PC-3 (cell line): ENCODE results near the gene TMEM178A. TPM values are rescaled to one million over a fixed set of nuclear protein-coding genes. Genes with fewer than 3 reads are reported as not detected.

Experiments used
- ATAC-seq: fragments of 200-7000 bp; cut with Tn5 transposase; 2 replicates; pipeline ENCODE4 v1.9.1; 2020; ENCODE audit warnings: mild to moderate bottlenecking, moderate library complexity
- BruUV-seq: library from RNA; stranded (reverse); fragments of 400-500 nt; replicated peaks from 2 replicates; lab custom pipeline; 2021; lab: Mats Ljungman, UMichigan
- CTCF ChIA-PET: fragments of 300-600 bp; sonication (Branson Sonifier 250); formaldehyde crosslinking; loops from one replicate; lab custom pipeline; 2022; ENCODE audit warnings: antibody characterized with exemption; lab: Charles Lee
- POLR2A ChIA-PET: fragments of 300-600 bp; sonication (Branson Sonifier 250); formaldehyde crosslinking; loops from one replicate; lab custom pipeline; 2022; ENCODE audit warnings: antibody characterized with exemption; ENCODE audit not compliant: unreplicated experiment; lab: Charles Lee
- DNase-seq: peaks from one replicate; pipeline ENCODE4 v3.0.0-alpha.2; 2015
- H2AFZ ChIP-seq: fragments of 300-600 bp; sonication (generic); 2 replicates; pipeline ENCODE4 v1.6.0; 2016; ENCODE audit warnings: antibody characterized with exemption, low read length
- H3F3A ChIP-seq: fragments of 300-600 bp; sonication (generic); one replicate; pipeline ENCODE4 v1.6.0; 2017; ENCODE audit warnings: antibody characterized with exemption, low read length, control low read depth, mild to moderate bottlenecking; ENCODE audit not compliant: unreplicated experiment
- H3K27ac ChIP-seq: fragments of 300-600 bp; sonication (generic); 2 replicates; pipeline ENCODE4 v1.5.1; 2016; ENCODE audit warnings: mild to moderate bottlenecking, low read length
- H3K27me3 ChIP-seq: fragments of 300-600 bp; sonication (generic); 2 replicates; pipeline ENCODE4 v1.6.1; 2016; ENCODE audit warnings: low read length, mixed read lengths
- H3K36me3 ChIP-seq: fragments of 300-600 bp; sonication (generic); 2 replicates; pipeline ENCODE4 v1.6.1; 2016; ENCODE audit warnings: low read depth, mixed run types, low read length, mixed read lengths
- H3K4me1 ChIP-seq: fragments of 300-600 bp; sonication (generic); 2 replicates; pipeline ENCODE4 v1.5.1; 2016; ENCODE audit warnings: low read length; ENCODE audit not compliant: insufficient read depth
- H3K4me2 ChIP-seq: fragments of 300-600 bp; sonication (generic); 2 replicates; pipeline ENCODE4 v1.6.0; 2016; ENCODE audit warnings: low read length
- H3K4me3 ChIP-seq: fragments of 300-600 bp; sonication (generic); 2 replicates; pipeline ENCODE4 v1.5.1; 2016; ENCODE audit warnings: mild to moderate bottlenecking, low read length, mixed read lengths
- H3K79me2 ChIP-seq: fragments of 300-600 bp; sonication (generic); 2 replicates; pipeline ENCODE4 v1.6.1; 2017; ENCODE audit warnings: low read length, mixed read lengths
- H3K9ac ChIP-seq: fragments of 300-600 bp; sonication (generic); 2 replicates; pipeline ENCODE4 v1.6.0; 2016; ENCODE audit warnings: mild to moderate bottlenecking, low read length
- H3K9me2 ChIP-seq: fragments of 300-600 bp; sonication (generic); replicated peaks from 2 replicates; pipeline ENCODE4 v1.6.1; 2016; ENCODE audit warnings: mixed run types, low read length, mixed read lengths
- H3K9me3 ChIP-seq: fragments of 300-600 bp; sonication (generic); 2 replicates; pipeline ENCODE4 v1.6.1; 2016; ENCODE audit warnings: low read length, mixed read lengths
- H4K20me1 ChIP-seq: fragments of 300-600 bp; sonication (generic); 2 replicates; pipeline ENCODE4 v1.6.1; 2016; ENCODE audit warnings: low read length, mixed read lengths
- CTCF ChIP-seq: fragments of 300-600 bp; sonication (generic); conservative IDR thresholded peaks from 2 replicates; pipeline ENCODE4 v1.5.1; 2017; ENCODE audit warnings: antibody characterized with exemption, low read depth, mild to moderate bottlenecking, low read length
- EZH2 ChIP-seq: fragments of 300-600 bp; sonication (generic); IDR thresholded peaks from one replicate; pipeline ENCODE4 v1.6.1; 2017; ENCODE audit warnings: antibody characterized with exemption, mild to moderate bottlenecking, low read length; ENCODE audit not compliant: unreplicated experiment
- EZH2phosphoT487 ChIP-seq: fragments of 300-600 bp; sonication (generic); IDR thresholded peaks from 2 replicates; pipeline ENCODE4 v1.6.1; 2018; ENCODE audit warnings: mild to moderate bottlenecking, antibody characterized with exemption, low read length, borderline replicate concordance
- intact Hi-C: fragments of 100-400 bp; cut with micrococcal nuclease; formaldehyde crosslinking; loops from 2 replicates; pipeline ENCODE4 v1.9.0; 2023
- total RNA-seq: library from RNA; depleted of rRNA; stranded (reverse); fragments of >200 nt; gene quantifications from 2 replicates; pipeline ENCODE4 v1.2.3, GENCODE V29; 2014

TMEM178A gene
- total RNA-seq, 1 experiment from 2014 or later: 0.33 TPM

GRCh38 chr2:39685126-39685525 lies 19.4 kb downstream of the TMEM178A start:
- no peak overlapping the region for H3K27ac ChIP-seq
- no peak overlapping the region for H3K4me3 ChIP-seq
- intact Hi-C loops: no loop called here
- POLR2A ChIA-PET: no interaction called here
- no peaks in the 10 kb centered on the region for H3K79me2 ChIP-seq
- ATAC-seq (no peak), DNase-seq (no peak)
- TF ChIP-seq EZH2phosphoT487 (no peak), EZH2 (no peak), CTCF (no peak)
- H3K4me1 ChIP-seq: peaks cover 9% of the 10 kb centered on the region
- H4K20me1 ChIP-seq: no peaks in the 10 kb centered on the region
- H3K9ac ChIP-seq: no peak overlapping the region
- no peaks in the 10 kb centered on the region for H3K36me3 ChIP-seq
- no peaks in the 10 kb centered on the region for H3K9me3 ChIP-seq
- CTCF ChIA-PET: no interaction called here
- no peak overlapping the region for H2AFZ ChIP-seq
- no peaks in the 10 kb centered on the region for H3K9me2 ChIP-seq
- BruUV-seq: no TSS peak
- H3K27me3 ChIP-seq: no peaks in the 10 kb centered on the region
- H3F3A ChIP-seq: no peaks in the 10 kb centered on the region
- no peak overlapping the region for H3K4me2 ChIP-seq

DNA sequence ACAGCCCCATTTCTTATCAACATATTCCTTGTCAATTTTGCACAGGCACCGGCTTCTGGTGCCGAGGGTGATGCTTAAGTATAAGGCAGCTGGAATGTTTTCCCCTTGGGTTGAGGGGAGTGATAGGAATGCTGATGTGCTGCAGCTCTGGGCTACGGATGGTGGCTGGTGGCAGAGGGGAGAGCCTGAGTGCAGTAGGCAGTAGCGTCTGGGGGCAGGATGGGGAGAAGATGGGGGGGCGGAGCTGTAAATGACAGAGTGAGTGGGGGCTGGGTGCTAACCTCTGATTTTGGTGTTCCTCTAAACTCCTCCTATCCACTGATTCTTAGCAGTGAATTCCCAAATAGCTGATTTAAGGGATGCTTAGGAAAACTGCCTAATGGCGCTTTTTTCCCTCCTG lies 20.7 kb downstream of the TMEM178A start:
- POLR2A ChIA-PET: no interaction called here
- CTCF ChIA-PET: no interaction called here
- no peaks in the 10 kb centered on the region for H3K36me3 ChIP-seq
- H3K9me2 ChIP-seq: no peaks in the 10 kb centered on the region
- no peak for TF ChIP-seq EZH2
- no peak for TF ChIP-seq EZH2phosphoT487
- TF ChIP-seq CTCF: no peak
- H3K27me3 ChIP-seq: no peaks in the 10 kb centered on the region
- no peaks in the 10 kb centered on the region for H4K20me1 ChIP-seq
- no TSS peak for BruUV-seq
- DNase-seq (no peak), ATAC-seq (no peak)
- H3K4me1 ChIP-seq: peaks cover 10% of the 10 kb centered on the region
- H3K79me2 ChIP-seq: no peaks in the 10 kb centered on the region
- no peaks in the 10 kb centered on the region for H3F3A ChIP-seq
- no peak overlapping the region for H3K9ac ChIP-seq
- H3K27ac ChIP-seq: no peak overlapping the region
- no peaks in the 10 kb centered on the region for H3K9me3 ChIP-seq
- intact Hi-C loops: no loop called here
- H2AFZ ChIP-seq: no peak overlapping the region
- no peak overlapping the region for H3K4me2 ChIP-seq
- no peak overlapping the region for H3K4me3 ChIP-seq

DNA sequence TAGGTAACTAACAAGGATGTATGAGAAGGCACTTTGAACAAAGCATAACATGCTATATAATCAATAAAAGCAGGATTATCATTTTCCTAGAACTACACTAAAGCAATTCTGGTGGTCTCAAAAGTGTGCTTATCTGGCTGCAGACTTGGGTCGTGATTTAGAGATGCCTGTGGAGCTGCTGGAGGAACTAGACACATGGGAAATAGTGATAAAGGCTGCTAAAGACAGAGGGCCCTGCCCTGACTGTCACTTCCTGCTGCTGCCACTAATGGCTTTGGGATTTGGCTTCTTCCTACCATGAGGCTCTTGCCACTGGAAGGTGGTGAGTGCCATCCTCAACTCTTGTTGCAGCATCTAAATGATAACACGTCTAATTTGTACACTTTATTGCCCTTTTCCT lies 22.5 kb downstream of the TMEM178A start:
- ChIA-PET CTCF (no interaction called here), POLR2A (no interaction called here)
- H3K36me3 ChIP-seq: no peaks in the 10 kb centered on the region
- DNase-seq: no peak
- H3K9me3 ChIP-seq: no peaks in the 10 kb centered on the region
- no peak for ATAC-seq
- no peak overlapping the region for H3K9ac ChIP-seq
- H3K9me2 ChIP-seq: no peaks in the 10 kb centered on the region
- H3K79me2 ChIP-seq: no peaks in the 10 kb centered on the region
- no peaks in the 10 kb centered on the region for H3K27me3 ChIP-seq
- no peaks in the 10 kb centered on the region for H4K20me1 ChIP-seq
- intact Hi-C loops: no loop called here
- no peak overlapping the region for H3K4me2 ChIP-seq
- H2AFZ ChIP-seq: no peak overlapping the region
- peaks cover 10% of the 10 kb centered on the region for H3K4me1 ChIP-seq
- no peak overlapping the region for H3K27ac ChIP-seq
- no peaks in the 10 kb centered on the region for H3F3A ChIP-seq
- no peak for TF ChIP-seq EZH2phosphoT487
- no peak for TF ChIP-seq CTCF
- TF ChIP-seq EZH2: no peak
- no TSS peak for BruUV-seq
- no peak overlapping the region for H3K4me3 ChIP-seq
